IPS DF 6.9 (cell line): ENCODE results near the gene MIPEP.
"Not testable (repeated sequence)": the region's sequence is repeated elsewhere in the genome, so short reads cannot be mapped to it uniquely, and the experiment has no call there.

Source experiments
- DNase-seq: peaks from one replicate; pipeline ENCODE4 v3.0.0-alpha.2; 2013; ENCODE audit warnings: low read depth, low spot score
- H3K27ac ChIP-seq: one replicate; pipeline ENCODE4 v1.5.1; 2013; ENCODE audit warnings: low read length, control low read depth
- H3K27me3 ChIP-seq: 2 replicates; pipeline ENCODE4 v1.6.1; 2013; ENCODE audit warnings: mild to moderate bottlenecking, low read length; ENCODE audit not compliant: control insufficient read depth, insufficient read depth
- H3K36me3 ChIP-seq: 2 replicates; pipeline ENCODE4 v1.6.1; 2013; ENCODE audit warnings: low read length; ENCODE audit not compliant: control insufficient read depth, insufficient read depth
- H3K4me1 ChIP-seq: 2 replicates; pipeline ENCODE4 v1.6.1; 2013; ENCODE audit warnings: low read length; ENCODE audit not compliant: control insufficient read depth, insufficient read depth
- H3K4me3 ChIP-seq: 2 replicates; pipeline ENCODE4 v1.5.1; 2013; ENCODE audit warnings: mild to moderate bottlenecking, low read length
- H3K9me3 ChIP-seq: 2 replicates; pipeline ENCODE4 v1.6.1; 2013; ENCODE audit warnings: low read length, inconsistent platforms; ENCODE audit not compliant: control insufficient read depth, insufficient read depth
- WGBS: extraction: QIAGEN DNeasy Blood & Tissue Kit; methylation state at CpG from one replicate; pipeline ENCODE4 v1.1.7; 2013; ENCODE audit warnings: mixed read lengths, missing lambda C conversion rate; ENCODE audit not compliant: insufficient read length, insufficient coverage; 5-methylcytosine and 5-hydroxymethylcytosine counted together

MIPEP gene

GRCh38 chr13:23909606-23910005 is 20.4 kb upstream of the MIPEP start:
- Histone ChIP-seq H3K27ac (no peak overlapping the region), H3K36me3 (no peaks in the 10 kb centered on the region), H3K4me3 (no peak overlapping the region), H3K9me3 (no peaks in the 10 kb centered on the region), H3K27me3 (no peaks in the 10 kb centered on the region), H3K4me1 (no peaks in the 10 kb centered on the region)
- no peak for DNase-seq

- Histone ChIP-seq H3K4me3 (no peak overlapping the region), H3K27ac (no peak overlapping the region), H3K27me3 (no peaks in the 10 kb centered on the region; the same call in 1 of the 2 replicates), H3K4me1 (0 out of 2 replicates have a peak, but pooled peaks cover 2% of the 10 kb centered on the region), H3K36me3 (no peaks in the 10 kb centered on the region), H3K9me3 (no peaks in the 10 kb centered on the region)
- no CpG with 5 or more reads among the region's 2 CpGs for WGBS
- no peak for DNase-seq
These were observed 16.6 kb upstream of the MIPEP start for GRCh38 chr13:23905766-23906165.

- Histone ChIP-seq H3K27ac (no peak overlapping the region), H3K36me3 (no peaks in the 10 kb centered on the region), H3K9me3 (no peaks in the 10 kb centered on the region), H3K4me1 (0 out of 2 replicates have a peak, but pooled peaks cover 2% of the 10 kb centered on the region), H3K27me3 (no peaks in the 10 kb centered on the region; the same call in 1 of the 2 replicates), H3K4me3 (peak overlapping the region; percentile 58; the same call in 1 of the 2 replicates)
- no peak for DNase-seq
- no CpG with 5 or more reads among the region's 16 CpGs for WGBS
These were observed 14.7 kb upstream of the MIPEP start for GRCh38 chr13:23903906-23904280.

- Histone ChIP-seq H3K4me3 (peak overlapping the region; percentile 58; the same call in 1 of the 2 replicates), H3K27ac (no peak overlapping the region), H3K4me1 (0 out of 2 replicates have a peak, but pooled peaks cover 2% of the 10 kb centered on the region), H3K9me3 (no peaks in the 10 kb centered on the region), H3K27me3 (no peaks in the 10 kb centered on the region; the same call in 1 of the 2 replicates), H3K36me3 (no peaks in the 10 kb centered on the region)
- no peak for DNase-seq
- WGBS, result no CpG with 5 or more reads among the region's 67 CpGs
These were observed 14.0 kb upstream of the MIPEP start for GRCh38 chr13:23902975-23903905.

GRCh38 chr13:23901365-23901764 is 12.2 kb upstream of the MIPEP start:
- Histone ChIP-seq H3K27ac (no peak overlapping the region), H3K4me1 (0 out of 2 replicates have a peak, but pooled peaks cover 2% of the 10 kb centered on the region), H3K27me3 (no peaks in the 10 kb centered on the region; the same call in 1 of the 2 replicates), H3K9me3 (no peaks in the 10 kb centered on the region), H3K36me3 (no peaks in the 10 kb centered on the region), H3K4me3 (no peak overlapping the region)
- no peak for DNase-seq
- no CpG with 5 or more reads among the region's 4 CpGs for WGBS

- DNase-seq, result no peak
- Histone ChIP-seq H3K27me3 (no peaks in the 10 kb centered on the region; the same call in 1 of the 2 replicates), H3K27ac (no peak overlapping the region), H3K4me3 (no peak overlapping the region), H3K36me3 (no peaks in the 10 kb centered on the region), H3K9me3 (no peaks in the 10 kb centered on the region), H3K4me1 (0 out of 2 replicates have a peak, but pooled peaks cover 2% of the 10 kb centered on the region)
- no CpG with 5 or more reads among the region's 4 CpGs for WGBS
These were observed 10.4 kb upstream of the MIPEP start for GRCh38 chr13:23899555-23899954.

- no peak for DNase-seq
- Histone ChIP-seq H3K4me1 (no peaks in the 10 kb centered on the region), H3K4me3 (no peak overlapping the region), H3K27ac (no peak overlapping the region), H3K9me3 (no peaks in the 10 kb centered on the region), H3K27me3 (no peaks in the 10 kb centered on the region; the same call in 1 of the 2 replicates), H3K36me3 (no peaks in the 10 kb centered on the region)
- no CpG with 5 or more reads among the region's 8 CpGs for WGBS
These were observed 8.9 kb upstream of the MIPEP start for GRCh38 chr13:23898101-23898500.

GRCh38 chr13:23897452-23897919 is 8.3 kb upstream of the MIPEP start, which contains the start of gene C1QTNF9B:
Gene C1QTNF9B (minus strand): TSS chr13:23897502.
- H3K4me3 ChIP-seq, H3K4me1 ChIP-seq, DNase-seq, H3K27ac ChIP-seq, H3K9me3 ChIP-seq, H3K27me3 ChIP-seq, H3K36me3 ChIP-seq: not testable (repeated sequence)
- no CpG with 5 or more reads among the region's 3 CpGs for WGBS

GRCh38 chr13:23894746-23895145 is 5.5 kb upstream of the MIPEP start:
- no CpG with 5 or more reads among the region's 12 CpGs for WGBS
- not testable (repeated sequence) for H3K27me3 ChIP-seq, H3K36me3 ChIP-seq, H3K4me3 ChIP-seq, H3K27ac ChIP-seq, DNase-seq, H3K4me1 ChIP-seq, H3K9me3 ChIP-seq

GRCh38 chr13:23893791-23894190 is 4.6 kb upstream of the MIPEP start:
- not testable (repeated sequence) for H3K9me3 ChIP-seq, H3K36me3 ChIP-seq, H3K4me3 ChIP-seq, H3K4me1 ChIP-seq, H3K27ac ChIP-seq, DNase-seq, H3K27me3 ChIP-seq
- no CpG with 5 or more reads among the region's 4 CpGs for WGBS
